HG03575 (cell line): ENCODE measurements around the gene BSG.
"Not testable (repeated sequence)": the region's sequence is repeated elsewhere in the genome, so short reads cannot be mapped to it uniquely, and the experiment has no call there.

Experiments
- ATAC-seq: cut with Tn5 transposase; IDR thresholded peaks from one replicate; pipeline ENCODE4 v1.9.1; 2021; ENCODE audit not compliant: unreplicated experiment, insufficient number of reproducible peaks, low FRiP score; ENCODE audit errors: extremely low read depth

Gene BSG

GRCh38 chr19:628168-628567, 55.8 kb downstream of the BSG start:
- ATAC-seq: no peak

GRCh38 chr19:629515-629914, 57.1 kb downstream of the BSG start:
- not testable (repeated sequence) for ATAC-seq

DNA sequence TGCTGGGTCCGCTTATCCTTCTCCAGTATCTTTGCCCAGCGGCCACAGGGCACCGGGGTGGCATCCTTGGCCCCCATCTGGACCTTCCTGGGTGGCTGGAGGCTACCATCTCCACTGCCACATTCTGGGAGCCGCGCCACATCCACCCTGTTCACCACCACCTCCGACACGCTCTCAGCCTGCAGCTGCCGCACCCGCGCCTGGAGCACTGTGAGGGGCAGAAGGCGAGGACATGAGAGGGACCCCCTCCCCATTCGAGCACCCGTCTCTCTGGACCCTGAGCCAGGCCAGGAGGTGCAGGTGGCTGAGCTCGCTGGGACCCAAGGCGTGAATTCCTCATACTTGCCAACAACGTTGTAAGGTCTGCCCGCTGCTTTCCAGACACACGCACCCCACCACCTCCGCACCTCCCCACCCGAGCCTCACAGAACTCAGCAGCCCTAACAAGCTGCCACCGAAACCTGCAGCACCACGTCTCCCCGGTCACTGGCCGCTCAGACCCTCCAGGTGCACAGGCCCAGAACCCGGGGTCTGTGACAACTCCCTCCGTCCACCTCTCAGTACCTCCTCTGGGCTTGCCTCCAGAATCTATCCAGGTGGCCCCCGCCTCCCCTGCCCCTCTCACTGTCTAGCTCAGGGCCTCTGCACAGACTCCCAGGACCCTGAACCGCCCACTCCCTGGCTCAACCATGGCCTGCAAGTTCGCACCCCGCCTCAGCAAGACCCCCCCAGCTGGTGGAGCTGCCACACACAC, 57.7 kb downstream of the BSG start:
- ATAC-seq: no peak

GRCh38 chr19:632579-633067, 60.2 kb downstream of the BSG start:
- no peak for ATAC-seq
